Hematopoietic multipotent progenitor cell treated with erythropoietin and hydrocortisone succinate and interleukin-3 and kit ligand, for 6 days (in vitro differentiated cells): Measurements from ENCODE around the gene CCDC63.
A peak's percentile ranks its signal among the peaks of the same experiment; 100 is the strongest.

Experiments
- DNase-seq: peaks from one replicate; pipeline ENCODE4 v3.0.0-alpha.2; 2015

The CCDC63 gene

GRCh38 chr12:110846615-110847566 lies at the start of gene CCDC63:
Gene CCDC63, plus strand, starts transcription at chr12:110846987. Its CDS starts 5,968 bp downstream, at chr12:110852955.
- DNase-seq: peak; percentile 74

- DNase-seq: no peak
Measured at GRCh38 chr12:110798461-110798860, 48.3 kb upstream of the CCDC63 start.

- no peak for DNase-seq
Measured at GRCh38 chr12:110802489-110802888, 44.3 kb upstream of the CCDC63 start.

GRCh38 chr12:110804406-110804805 lies 42.4 kb upstream of the CCDC63 start:
- no peak for DNase-seq

- no peak for DNase-seq
Measured at GRCh38 chr12:110807640-110808039, 39.1 kb upstream of the CCDC63 start.

GRCh38 chr12:110809149-110809548 lies 37.6 kb upstream of the CCDC63 start:
- no peak for DNase-seq

- no peak for DNase-seq
Measured at GRCh38 chr12:110811972-110812371, 34.8 kb upstream of the CCDC63 start.

GRCh38 chr12:110813285-110813684 lies 33.5 kb upstream of the CCDC63 start:
- no peak for DNase-seq

- DNase-seq: no peak
Measured at GRCh38 chr12:110813756-110814155, 33.0 kb upstream of the CCDC63 start.

GRCh38 chr12:110816248-110816647 lies 30.5 kb upstream of the CCDC63 start:
- DNase-seq: no peak

GRCh38 chr12:110816779-110817178 lies 30.0 kb upstream of the CCDC63 start:
- no peak for DNase-seq

GRCh38 chr12:110818511-110818910 lies 28.3 kb upstream of the CCDC63 start:
- no peak for DNase-seq

GRCh38 chr12:110819150-110819549 lies 27.6 kb upstream of the CCDC63 start:
- DNase-seq: no peak

GRCh38 chr12:110819646-110820045 lies 27.1 kb upstream of the CCDC63 start:
- no peak for DNase-seq

GRCh38 chr12:110821917-110822316 lies 24.9 kb upstream of the CCDC63 start:
- DNase-seq: no peak

- DNase-seq: no peak
Measured at GRCh38 chr12:110822821-110823415, 23.9 kb upstream of the CCDC63 start.

- DNase-seq: no peak
Measured at GRCh38 chr12:110824342-110824741, 22.4 kb upstream of the CCDC63 start.

GRCh38 chr12:110825530-110825929 lies 21.3 kb upstream of the CCDC63 start:
- no peak for DNase-seq

GRCh38 chr12:110826592-110827200 lies 20.1 kb upstream of the CCDC63 start:
- peak; percentile 92 for DNase-seq

GRCh38 chr12:110829308-110829707 lies 17.5 kb upstream of the CCDC63 start:
- DNase-seq: no peak

- DNase-seq: no peak
Measured at GRCh38 chr12:110836291-110836690, 10.5 kb upstream of the CCDC63 start.

- DNase-seq: no peak
Measured at GRCh38 chr12:110841007-110841406, 5.8 kb upstream of the CCDC63 start.

- DNase-seq: no peak
Measured at GRCh38 chr12:110844131-110844530, 2.7 kb upstream of the CCDC63 start.
